Ectodermal cell (in vitro differentiated cells): ENCODE measurements around the gene CFAP299.

Source experiments
- H3K27ac ChIP-seq: 2 replicates; pipeline ENCODE4 v1.7.0; 2013; ENCODE audit warnings: mild to moderate bottlenecking, low read depth, low read length; ENCODE audit not compliant: insufficient read depth, poor library complexity, severe bottlenecking
- H3K27me3 ChIP-seq: 2 replicates; pipeline ENCODE4 v1.7.0; 2013; ENCODE audit warnings: mild to moderate bottlenecking, low read length; ENCODE audit not compliant: insufficient read depth, control insufficient read depth, poor library complexity, severe bottlenecking
- H3K36me3 ChIP-seq: one replicate; pipeline ENCODE4 v1.7.0; 2013; ENCODE audit warnings: low read length; ENCODE audit not compliant: control insufficient read depth, insufficient read depth
- H3K4me1 ChIP-seq: one replicate; pipeline ENCODE4 v1.7.0; 2013; ENCODE audit warnings: low read length; ENCODE audit not compliant: control insufficient read depth, insufficient read depth
- H3K4me3 ChIP-seq: 2 replicates; pipeline ENCODE4 v1.7.0; 2013; ENCODE audit warnings: low read depth, low read length, control low read depth; ENCODE audit not compliant: insufficient read depth
- H3K9me3 ChIP-seq: 2 replicates; pipeline ENCODE4 v1.7.0; 2013; ENCODE audit warnings: mild to moderate bottlenecking, low read length, moderate library complexity; ENCODE audit not compliant: control insufficient read depth
- WGBS, 2 experiments: methylation state at CpG; one replicate each; pipeline ENCODE4 v1.1.7; 2013; ENCODE audit warnings: missing lambda C conversion rate in 2 of 2; 5-methylcytosine and 5-hydroxymethylcytosine counted together

Gene CFAP299

GRCh38 chr4:80529026-80529425 is 193.5 kb downstream of the CFAP299 start:
- Histone ChIP-seq H3K27ac (no peak overlapping the region), H3K27me3 (no peaks in the 10 kb centered on the region), H3K4me1 (no peaks in the 10 kb centered on the region), H3K4me3 (no peak overlapping the region), H3K9me3 (no peaks in the 10 kb centered on the region), H3K36me3 (no peaks in the 10 kb centered on the region)

- 24 to 30% methylated on average over 2 of the region's 2 CpGs for WGBS, 2 experiments
- Histone ChIP-seq H3K4me3 (no peak overlapping the region), H3K27me3 (no peaks in the 10 kb centered on the region), H3K9me3 (no peaks in the 10 kb centered on the region), H3K4me1 (no peaks in the 10 kb centered on the region), H3K27ac (no peak overlapping the region), H3K36me3 (no peaks in the 10 kb centered on the region)
These were observed 197.3 kb downstream of the CFAP299 start for GRCh38 chr4:80532674-80533333.

- Histone ChIP-seq H3K27me3 (no peaks in the 10 kb centered on the region), H3K36me3 (no peaks in the 10 kb centered on the region), H3K4me1 (no peaks in the 10 kb centered on the region), H3K9me3 (no peaks in the 10 kb centered on the region), H3K4me3 (no peak overlapping the region), H3K27ac (no peak overlapping the region)
- 75 to 83% methylated on average over 1 of the region's 1 CpG for WGBS, 2 experiments
These were observed 200.0 kb downstream of the CFAP299 start for GRCh38 chr4:80535551-80535950.

- WGBS, 2 experiments, result 89 to 100% methylated on average over 3 of the region's 4 CpGs
- no peaks in the 10 kb centered on the region for H3K4me1 ChIP-seq
- H3K36me3 ChIP-seq, result no peaks in the 10 kb centered on the region
- H3K27me3 ChIP-seq, result no peaks in the 10 kb centered on the region
- no peaks in the 10 kb centered on the region for H3K9me3 ChIP-seq
- no peak overlapping the region for H3K4me3 ChIP-seq
- no peak overlapping the region for H3K27ac ChIP-seq
These were observed 202.9 kb downstream of the CFAP299 start for GRCh38 chr4:80538276-80538926.

- Histone ChIP-seq H3K27me3 (no peaks in the 10 kb centered on the region), H3K36me3 (no peaks in the 10 kb centered on the region), H3K9me3 (no peaks in the 10 kb centered on the region), H3K4me3 (no peak overlapping the region), H3K27ac (no peak overlapping the region), H3K4me1 (no peaks in the 10 kb centered on the region)
- 78 to 82% methylated on average over 3 of the region's 3 CpGs for WGBS, 2 experiments
These were observed 203.7 kb downstream of the CFAP299 start for GRCh38 chr4:80539190-80539589.

- Histone ChIP-seq H3K4me3 (no peak overlapping the region), H3K27ac (no peak overlapping the region), H3K36me3 (no peaks in the 10 kb centered on the region), H3K27me3 (no peaks in the 10 kb centered on the region), H3K4me1 (no peaks in the 10 kb centered on the region), H3K9me3 (no peaks in the 10 kb centered on the region)
- WGBS, 2 experiments, result 80% methylated on average over 1 of the region's 1 CpG; no CpG with 5 or more reads in 1 of the 2 experiments
These were observed 204.8 kb downstream of the CFAP299 start for GRCh38 chr4:80540349-80540748.

GRCh38 chr4:80540785-80541469 is 205.4 kb downstream of the CFAP299 start:
- H3K9me3 ChIP-seq, result no peaks in the 10 kb centered on the region
- no peaks in the 10 kb centered on the region for H3K36me3 ChIP-seq
- no peaks in the 10 kb centered on the region for H3K4me1 ChIP-seq
- H3K27ac ChIP-seq, result no peak overlapping the region
- no peak overlapping the region for H3K4me3 ChIP-seq
- H3K27me3 ChIP-seq, result no peaks in the 10 kb centered on the region
- 93 to 100% methylated on average over 1 to 4 of the region's 5 CpGs for WGBS, 2 experiments

- Histone ChIP-seq H3K4me3 (no peak overlapping the region), H3K4me1 (no peaks in the 10 kb centered on the region), H3K36me3 (no peaks in the 10 kb centered on the region), H3K9me3 (no peaks in the 10 kb centered on the region), H3K27me3 (no peaks in the 10 kb centered on the region), H3K27ac (no peak overlapping the region)
- 95 to 97% methylated on average over 2 of the region's 2 CpGs for WGBS, 2 experiments
These were observed 207.2 kb downstream of the CFAP299 start for GRCh38 chr4:80542747-80543146.

- no peak overlapping the region for H3K4me3 ChIP-seq
- no peaks in the 10 kb centered on the region for H3K4me1 ChIP-seq
- 94 to 96% methylated on average over 3 of the region's 3 CpGs for WGBS, 2 experiments
- H3K36me3 ChIP-seq, result no peaks in the 10 kb centered on the region
- no peak overlapping the region for H3K27ac ChIP-seq
- H3K27me3 ChIP-seq, result no peaks in the 10 kb centered on the region
- no peaks in the 10 kb centered on the region for H3K9me3 ChIP-seq
These were observed 224.8 kb downstream of the CFAP299 start for GRCh38 chr4:80560337-80560736.

- H3K4me3 ChIP-seq, result no peak overlapping the region
- WGBS, 2 experiments, result 98% methylated on average over 3 to 5 of the region's 5 CpGs
- no peaks in the 10 kb centered on the region for H3K9me3 ChIP-seq
- H3K4me1 ChIP-seq, result no peaks in the 10 kb centered on the region
- no peaks in the 10 kb centered on the region for H3K27me3 ChIP-seq
- H3K36me3 ChIP-seq, result no peaks in the 10 kb centered on the region
- no peak overlapping the region for H3K27ac ChIP-seq
These were observed 230.8 kb downstream of the CFAP299 start for GRCh38 chr4:80566203-80566872.
